GM10266 (cell line): ENCODE measurements around the gene TBL1X.

Source experiments
- DNase-seq: peaks from one replicate; pipeline ENCODE4 v3.0.0; 2012; ENCODE audit errors: extremely low spot score
- CTCF ChIP-seq: IDR thresholded peaks from 2 replicates; pipeline ENCODE4 v1.5.1; 2012; ENCODE audit warnings: mild to moderate bottlenecking, low read depth; ENCODE audit not compliant: control insufficient read depth, insufficient read depth; ENCODE audit errors: missing control alignments

Gene TBL1X

GRCh38 chrX:9693307-9694001 is 228.6 kb downstream of the TBL1X start:
- DNase-seq = no peak
- no peak for TF ChIP-seq CTCF

- DNase-seq = no peak
- TF ChIP-seq CTCF = no peak
Measured at GRCh38 chrX:9698576-9698975, 233.7 kb downstream of the TBL1X start.

GRCh38 chrX:9700555-9700954 is 235.7 kb downstream of the TBL1X start:
- TF ChIP-seq CTCF = no peak
- DNase-seq = no peak

GRCh38 chrX:9701790-9702189 is 236.9 kb downstream of the TBL1X start:
- no peak for TF ChIP-seq CTCF

GRCh38 chrX:9703406-9703805 is 238.5 kb downstream of the TBL1X start:
- no peak for TF ChIP-seq CTCF
- no peak for DNase-seq

More at GRCh38 chrX:9701790-9702189, 236.9 kb downstream of the TBL1X start:
- no peak for DNase-seq

- DNase-seq = no peak
- no peak for TF ChIP-seq CTCF
Measured at GRCh38 chrX:9704876-9705465, 240.1 kb downstream of the TBL1X start.

- no peak for DNase-seq
- no peak for TF ChIP-seq CTCF
Measured at GRCh38 chrX:9706421-9706820, 241.6 kb downstream of the TBL1X start.
